Retina (tissue), 1 donor: ENCODE data around the gene AQP12A.
"Not testable (repeated sequence)": the region's sequence is repeated elsewhere in the genome, so short reads cannot be mapped to it uniquely, and the experiment has no call there.

Experiments
- DNase-seq: peaks from one replicate; pipeline ENCODE4 v3.0.0-alpha.2; 2016

Gene AQP12A

DNA sequence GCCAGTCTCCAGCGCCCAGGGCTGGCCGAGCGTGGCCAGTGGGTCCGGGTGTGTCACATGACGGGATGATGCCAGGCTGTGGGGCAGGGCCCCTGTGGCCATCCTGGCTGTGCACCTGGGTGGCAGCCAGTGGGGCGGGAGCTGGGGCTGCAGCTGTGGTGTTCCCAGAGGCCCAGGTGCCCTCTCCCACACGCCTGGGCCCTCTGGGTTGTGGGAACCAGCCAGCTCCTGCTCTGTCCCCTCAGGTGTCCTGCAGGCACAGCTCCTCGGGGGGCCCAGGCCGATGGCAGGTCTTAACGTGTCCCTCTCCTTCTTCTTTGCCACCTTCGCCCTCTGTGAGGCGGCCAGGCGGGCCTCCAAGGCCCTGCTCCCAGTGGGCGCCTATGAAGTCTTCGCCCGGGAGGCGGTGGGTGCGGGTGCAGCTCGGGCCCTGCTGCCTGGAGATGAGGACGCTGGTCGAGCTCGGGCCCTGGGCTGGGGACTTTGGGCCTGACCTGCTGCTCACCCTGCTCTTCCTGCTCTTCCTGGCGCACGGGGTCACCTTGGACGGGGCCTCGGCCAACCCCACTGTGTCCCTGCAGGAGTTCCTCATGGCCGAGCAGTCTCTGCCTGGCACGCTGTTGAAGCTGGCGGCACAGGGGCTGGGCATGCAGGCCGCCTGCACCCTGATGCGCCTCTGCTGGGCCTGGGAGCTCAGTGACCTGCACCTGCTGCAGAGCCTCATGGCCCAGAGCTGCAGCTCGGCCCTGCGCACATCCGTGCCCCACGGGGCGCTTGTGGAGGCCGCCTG, at the start of gene AQP12A:
AQP12A (plus strand) TSS at position 236 of the 790 bp plus-strand sequence; CDS start at position 284, 48 bp downstream.
- not testable (repeated sequence) for DNase-seq

DNA sequence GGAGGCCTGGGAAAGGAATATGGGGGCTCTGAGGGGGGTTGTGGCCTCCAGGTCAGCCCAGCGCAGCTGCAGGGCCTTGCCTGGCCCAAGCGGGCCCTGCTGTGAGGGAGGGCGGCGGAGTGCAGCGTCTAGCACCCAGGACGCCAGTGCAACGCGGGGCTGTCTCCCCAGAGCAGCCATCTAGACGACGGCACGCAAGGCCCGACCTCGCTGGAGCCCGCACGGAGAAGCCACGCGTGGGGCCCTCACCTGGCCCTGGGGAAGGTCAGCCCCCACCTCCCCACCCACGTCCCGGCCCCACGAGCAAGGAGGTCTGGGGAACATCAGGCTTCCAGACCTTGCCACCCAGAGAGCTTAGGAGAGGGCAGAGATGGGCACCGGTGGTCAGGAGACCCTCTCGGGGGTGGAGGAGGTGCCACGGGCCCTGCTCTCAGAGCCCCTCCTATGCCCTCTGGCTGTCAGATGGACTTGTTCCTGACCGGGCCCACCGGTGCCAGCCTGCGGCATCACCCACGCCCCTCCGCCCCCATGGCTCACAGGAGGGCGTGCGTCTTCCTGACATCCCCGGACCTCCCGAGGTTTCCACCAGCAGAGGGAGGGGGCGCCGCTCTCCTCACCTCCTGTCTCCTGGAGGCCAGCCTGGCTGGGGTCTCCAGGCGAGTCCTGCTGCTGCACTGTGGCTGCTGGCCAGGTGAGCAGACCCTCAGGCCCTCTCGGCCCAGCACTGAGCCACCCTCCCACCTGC, 49.4 kb upstream of the AQP12A start:
- DNase-seq: no peak

- no peak for DNase-seq
Measured at GRCh38 chr2:240642806-240643092, 48.9 kb upstream of the AQP12A start.

GRCh38 chr2:240643093-240643810, 48.4 kb upstream of the AQP12A start:
- DNase-seq: no peak

DNA sequence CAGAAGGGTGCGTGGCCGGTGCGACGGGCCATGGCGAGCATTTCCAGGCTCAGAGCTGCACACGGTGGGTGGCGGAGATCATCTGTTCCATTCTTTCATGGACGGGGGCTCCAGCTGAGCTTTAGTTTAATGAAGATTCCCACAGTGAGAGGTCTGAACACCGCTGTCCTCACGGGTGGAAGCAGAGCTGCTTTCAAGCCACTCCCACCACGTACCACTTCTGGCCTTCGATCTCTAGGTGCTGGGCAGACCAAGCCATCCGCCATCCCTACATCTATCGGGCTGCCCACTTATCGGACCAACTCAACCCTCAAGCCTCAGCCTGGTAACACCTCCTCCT, 47.9 kb upstream of the AQP12A start:
- DNase-seq: no peak

GRCh38 chr2:240644171-240644651, 47.5 kb upstream of the AQP12A start:
- DNase-seq: no peak

DNA sequence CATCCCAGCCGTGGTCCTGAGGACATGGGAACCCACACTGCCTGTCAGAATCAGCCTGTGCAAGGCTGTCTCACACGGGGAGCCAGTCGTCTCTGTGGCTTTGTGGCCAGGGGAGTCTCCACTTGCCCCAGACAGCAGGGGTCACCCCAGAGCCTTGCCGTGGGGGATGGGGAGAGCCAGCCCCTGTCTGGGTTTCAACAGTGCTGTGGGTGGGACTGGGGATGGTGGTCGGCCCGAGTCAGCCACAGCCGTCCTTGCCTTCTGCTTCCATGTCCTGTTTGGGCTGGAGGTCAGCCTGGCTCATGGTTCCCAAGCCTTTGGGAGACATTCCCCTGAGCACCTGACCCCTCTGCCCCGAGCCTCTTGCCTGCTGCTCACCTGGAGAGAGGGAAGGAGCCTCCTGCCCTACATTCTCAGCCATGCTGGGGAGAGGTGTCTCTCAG, 46.8 kb upstream of the AQP12A start:
- no peak for DNase-seq

DNA sequence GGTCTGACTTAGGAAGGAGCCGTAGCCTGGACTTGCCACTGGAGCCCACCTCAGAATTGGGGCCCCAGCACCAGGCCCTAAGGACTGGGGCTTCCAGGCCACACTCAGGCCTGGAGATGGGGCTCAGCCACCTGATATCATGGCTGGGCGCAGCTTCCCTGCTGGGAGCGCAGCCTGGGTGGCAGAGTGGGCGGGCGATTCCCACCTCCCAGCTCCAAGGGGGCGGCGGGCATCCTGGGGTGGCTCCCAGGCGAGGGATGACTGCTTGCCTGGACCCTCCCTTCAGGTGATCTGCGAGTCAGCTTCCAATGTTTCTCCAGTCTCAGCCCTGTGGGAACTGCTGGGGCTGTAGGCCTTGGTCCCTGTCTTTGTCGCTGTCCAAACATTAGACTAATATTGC, 46.3 kb upstream of the AQP12A start:
- no peak for DNase-seq

DNA sequence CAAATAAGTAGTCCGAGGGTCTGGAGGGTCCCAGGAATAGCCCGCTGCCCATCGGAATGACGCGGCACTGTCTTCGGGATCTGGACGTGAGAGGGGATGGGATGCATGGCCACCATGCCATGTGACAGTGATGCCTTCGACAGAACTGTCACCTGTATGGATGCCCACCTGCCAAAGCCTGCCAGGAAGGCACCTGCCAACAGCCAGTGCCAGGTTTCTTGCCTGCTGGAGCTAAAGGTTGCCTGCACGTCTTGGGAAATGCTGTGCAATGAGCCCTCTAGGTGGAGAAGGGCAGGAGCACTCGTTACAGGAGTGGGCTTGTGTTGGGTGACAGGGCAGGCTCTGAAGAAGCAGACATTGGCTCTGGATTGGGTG, 45.9 kb upstream of the AQP12A start:
- DNase-seq: no peak

- DNase-seq: no peak
Measured at GRCh38 chr2:240646176-240646899, 45.3 kb upstream of the AQP12A start.

DNA sequence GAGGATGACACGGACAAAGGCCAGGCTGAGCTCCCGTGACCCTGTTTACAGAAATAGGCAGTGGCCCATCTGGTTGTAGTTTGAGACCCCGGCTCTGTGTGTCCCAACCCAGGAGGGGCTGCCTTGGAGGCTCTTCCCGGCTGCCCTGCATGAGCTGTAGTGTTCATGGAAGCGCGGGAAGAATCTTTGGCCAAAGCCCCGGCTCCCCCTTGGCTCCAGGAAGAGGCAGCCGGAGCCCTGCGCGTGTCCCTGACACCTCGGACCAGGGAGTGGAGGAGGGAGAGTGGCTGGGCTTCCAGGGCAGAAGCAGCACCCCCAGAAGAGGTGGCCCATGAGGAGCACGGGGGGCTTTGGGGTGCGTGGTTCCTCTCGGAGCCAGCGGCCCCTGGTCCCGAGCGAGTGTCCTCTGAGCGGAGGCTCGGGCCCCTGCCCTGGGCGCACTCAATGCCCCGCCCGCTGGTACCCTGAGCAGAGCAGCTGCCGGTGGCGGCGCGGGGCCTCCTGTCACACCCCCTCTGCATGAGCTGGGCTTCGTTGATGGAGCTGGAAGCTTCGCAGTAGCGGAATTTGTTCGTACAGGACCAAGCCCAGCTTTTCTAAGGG, 44.7 kb upstream of the AQP12A start:
- DNase-seq: no peak

DNA sequence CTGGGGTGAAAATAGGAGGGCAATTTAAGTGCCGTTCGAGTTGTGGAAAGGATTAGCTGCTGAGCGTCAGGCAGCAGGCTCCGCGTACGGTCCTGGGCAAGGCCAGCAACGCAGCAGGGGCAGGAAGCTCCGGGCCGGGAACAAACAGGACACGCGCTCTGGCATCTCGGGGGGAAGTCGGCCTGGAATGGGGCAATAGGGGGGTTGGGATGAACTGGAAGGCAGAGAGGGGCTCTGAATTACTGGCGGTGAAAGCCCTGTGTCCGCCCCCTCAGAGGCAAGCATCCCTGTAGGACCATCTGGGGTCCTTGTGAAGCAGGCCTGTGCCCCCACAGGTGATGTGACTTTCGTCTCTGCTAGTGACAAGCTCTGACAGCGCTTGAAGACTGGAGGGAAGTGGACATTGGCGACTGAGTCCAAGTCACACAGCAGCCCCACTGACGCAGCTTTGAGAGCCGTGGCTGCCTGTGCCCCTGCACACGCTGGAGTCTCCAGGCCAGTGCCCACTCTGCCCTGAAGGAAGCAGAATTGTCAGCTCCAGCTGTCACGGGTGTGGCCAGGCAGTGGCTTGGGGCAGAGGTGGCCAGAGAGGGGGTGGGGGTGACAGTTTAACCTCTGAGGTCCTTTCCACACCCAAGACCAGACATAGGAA, 44.0 kb upstream of the AQP12A start:
- DNase-seq: no peak

GRCh38 chr2:240648155-240648649, 43.5 kb upstream of the AQP12A start:
- no peak for DNase-seq

DNA sequence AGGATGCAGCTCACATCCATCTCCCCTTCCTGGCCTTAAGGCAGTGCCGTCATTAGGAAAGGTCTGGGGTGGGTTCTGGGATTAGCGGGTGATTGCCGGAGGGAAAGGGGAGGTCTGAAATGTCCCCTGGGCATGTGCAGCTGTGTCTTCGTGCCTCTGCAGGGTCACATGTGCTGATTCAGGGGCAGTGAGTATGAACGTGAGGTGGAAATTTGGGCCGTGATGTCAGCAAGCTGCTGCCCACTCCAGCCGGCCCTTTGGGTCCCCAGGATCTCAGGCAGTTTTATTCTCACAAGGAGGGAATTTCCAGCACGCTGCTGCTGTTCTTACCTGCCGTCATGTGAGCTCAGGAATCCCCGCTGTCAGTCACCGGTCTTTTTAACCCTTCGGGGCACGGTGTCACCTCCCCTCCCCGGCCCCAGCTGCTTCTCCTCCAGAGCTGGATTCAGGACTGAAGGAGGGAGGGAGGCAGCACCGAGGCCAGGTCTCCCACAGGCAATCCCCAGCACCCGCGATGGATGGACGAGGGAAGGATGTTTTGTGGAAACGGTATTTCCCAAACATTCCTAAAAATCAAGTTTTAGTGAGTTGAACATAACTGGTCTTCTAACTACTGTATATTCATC, 42.9 kb upstream of the AQP12A start:
- no peak for DNase-seq

GRCh38 chr2:240649331-240649730, 42.3 kb upstream of the AQP12A start:
- no peak for DNase-seq

GRCh38 chr2:240650254-240650965, 41.3 kb upstream of the AQP12A start:
- DNase-seq: no peak

DNA sequence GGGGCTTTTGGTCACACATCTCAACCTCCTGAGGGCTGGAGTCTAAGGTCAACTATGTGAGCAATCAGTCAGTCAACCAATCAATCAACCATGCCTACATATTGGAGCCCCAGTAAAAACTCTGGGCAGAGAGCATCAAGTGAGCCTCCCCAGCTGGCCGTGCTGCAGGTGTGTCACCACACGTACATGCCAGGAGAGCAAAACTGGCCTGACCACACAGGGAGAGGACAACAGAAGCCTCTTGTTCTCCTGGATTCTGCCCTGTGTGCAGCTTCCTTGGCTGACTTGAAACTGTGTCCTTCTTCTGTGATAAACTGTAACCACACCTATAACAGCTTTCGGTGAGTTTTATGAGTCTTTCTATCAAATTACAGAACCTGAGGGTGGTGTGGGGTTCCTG, 40.5 kb upstream of the AQP12A start:
- DNase-seq: no peak

- DNase-seq: no peak
Measured at GRCh38 chr2:240655931-240656886, 35.5 kb upstream of the AQP12A start.

- DNase-seq: not testable (repeated sequence)
Measured at GRCh38 chr2:240659883-240660282, 31.8 kb upstream of the AQP12A start.

GRCh38 chr2:240662681-240663080, 29.0 kb upstream of the AQP12A start:
- DNase-seq: no peak
